AG04449 (cell line): Measurements from ENCODE around the gene RAPSN.
A peak's percentile ranks its signal among the peaks of the same experiment; 100 is the strongest.

Source experiments
- CTCF ChIA-PET: fragments of 350-600 bp; formaldehyde crosslinking; extraction: SDS; loops from one replicate; lab custom pipeline; 2021; ENCODE audit warnings: antibody characterized with exemption; lab: Yijun Ruan, JAX
- POLR2A ChIA-PET: fragments of 400-600, 350-600 bp; formaldehyde crosslinking; extraction: SDS; loops from one replicate; lab custom pipeline; 2020; ENCODE audit warnings: antibody characterized with exemption, inconsistent platforms; lab: Yijun Ruan, JAX
- DNase-seq: peaks from one replicate; pipeline ENCODE4 v3.0.0-alpha.2; 2010; ENCODE audit warnings: low read depth, low spot score
- H3K4me3 ChIP-seq: 2 replicates; pipeline ENCODE4 v1.5.1; 2011; ENCODE audit warnings: low read depth, mild to moderate bottlenecking, control low read depth, low read length
- TF ChIP-seq, protein P1 (sequence below): IDR thresholded peaks from one replicate; pipeline ENCODE4 v1.5.1; 2011; ENCODE audit warnings: mild to moderate bottlenecking, moderate library complexity, low read length, control low read depth, inconsistent platforms; ENCODE audit not compliant: insufficient read depth; ENCODE audit errors: missing control alignments

RAPSN gene

DNA sequence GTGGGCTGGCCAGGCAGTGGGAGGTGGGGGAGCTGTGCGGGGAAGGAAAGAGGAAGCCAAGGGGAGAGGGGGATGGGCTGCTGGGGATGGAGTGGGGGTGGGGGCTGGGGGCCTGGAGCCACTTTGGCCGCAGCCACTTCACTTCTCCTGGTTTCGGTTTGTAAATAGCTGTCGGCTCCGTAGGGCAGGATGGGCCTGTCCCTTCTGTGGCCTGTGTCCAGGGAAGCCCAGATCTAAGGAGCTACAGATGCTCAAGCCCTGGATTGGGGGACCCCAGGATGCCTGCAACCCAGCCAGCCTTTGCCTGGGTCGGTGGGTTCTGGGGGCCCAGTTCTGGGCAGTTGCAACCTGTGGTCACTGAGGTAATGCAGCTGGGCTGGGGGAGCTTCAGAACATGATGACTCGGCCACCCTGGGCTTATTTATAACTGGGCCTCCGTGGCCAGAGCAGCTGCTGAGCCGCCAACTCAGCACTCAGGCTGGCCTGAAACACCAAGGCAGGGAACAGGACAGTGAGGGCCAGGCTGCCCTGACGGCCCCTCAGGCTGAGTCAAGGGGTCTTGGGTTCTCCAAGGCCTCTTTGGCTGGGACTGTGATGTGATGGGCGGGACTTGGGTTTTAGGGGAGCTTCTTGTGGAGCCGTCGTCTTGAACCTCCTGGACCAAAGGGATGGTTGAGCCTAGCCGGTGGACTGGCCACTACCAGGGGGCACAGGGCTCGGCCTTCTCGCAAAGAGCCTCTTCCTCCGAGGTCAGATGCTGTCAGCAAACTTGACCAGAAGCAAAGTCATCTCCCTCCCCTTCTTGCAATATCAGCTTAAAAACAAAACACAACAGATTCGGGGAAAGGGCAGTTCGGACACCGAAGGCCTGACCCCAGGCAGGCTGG, 55.5 kb downstream of the RAPSN start:
- TF ChIP-seq, protein P1, sequence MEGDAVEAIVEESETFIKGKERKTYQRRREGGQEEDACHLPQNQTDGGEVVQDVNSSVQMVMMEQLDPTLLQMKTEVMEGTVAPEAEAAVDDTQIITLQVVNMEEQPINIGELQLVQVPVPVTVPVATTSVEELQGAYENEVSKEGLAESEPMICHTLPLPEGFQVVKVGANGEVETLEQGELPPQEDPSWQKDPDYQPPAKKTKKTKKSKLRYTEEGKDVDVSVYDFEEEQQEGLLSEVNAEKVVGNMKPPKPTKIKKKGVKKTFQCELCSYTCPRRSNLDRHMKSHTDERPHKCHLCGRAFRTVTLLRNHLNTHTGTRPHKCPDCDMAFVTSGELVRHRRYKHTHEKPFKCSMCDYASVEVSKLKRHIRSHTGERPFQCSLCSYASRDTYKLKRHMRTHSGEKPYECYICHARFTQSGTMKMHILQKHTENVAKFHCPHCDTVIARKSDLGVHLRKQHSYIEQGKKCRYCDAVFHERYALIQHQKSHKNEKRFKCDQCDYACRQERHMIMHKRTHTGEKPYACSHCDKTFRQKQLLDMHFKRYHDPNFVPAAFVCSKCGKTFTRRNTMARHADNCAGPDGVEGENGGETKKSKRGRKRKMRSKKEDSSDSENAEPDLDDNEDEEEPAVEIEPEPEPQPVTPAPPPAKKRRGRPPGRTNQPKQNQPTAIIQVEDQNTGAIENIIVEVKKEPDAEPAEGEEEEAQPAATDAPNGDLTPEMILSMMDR: no peak
- peak; percentile 47 for DNase-seq

DNA sequence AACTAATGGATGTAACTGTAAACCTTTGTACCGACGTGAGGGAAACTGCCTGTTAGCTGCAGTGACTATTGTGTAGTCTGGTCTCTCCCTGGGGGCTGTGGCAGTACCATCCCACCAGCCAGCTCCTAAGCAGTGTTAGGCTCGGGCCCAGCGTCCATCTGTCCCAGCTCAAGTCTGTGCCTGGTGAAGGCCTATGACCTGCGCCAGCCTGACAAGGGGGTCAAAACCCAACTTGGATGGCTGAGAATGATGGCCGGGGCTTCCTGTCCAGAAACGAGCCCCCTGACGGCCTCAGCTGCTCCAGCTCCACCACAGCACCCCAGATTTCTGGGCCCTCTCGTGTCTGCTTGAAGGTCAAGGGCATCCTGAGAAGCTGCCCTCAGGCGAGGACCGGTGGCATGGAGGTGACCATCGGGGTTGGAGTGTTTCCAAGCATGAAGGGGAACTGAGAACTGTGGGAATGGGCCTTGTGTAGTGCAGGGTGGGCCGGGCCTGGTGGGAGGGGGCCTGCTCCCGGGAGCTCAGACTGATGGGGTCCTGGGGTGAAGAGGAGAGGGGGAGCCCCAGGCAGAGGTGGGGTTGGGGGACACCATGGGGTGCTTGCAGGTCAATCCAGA, 56.3 kb downstream of the RAPSN start:
- H3K4me3 ChIP-seq: no peak overlapping the region
- TF ChIP-seq, protein P1: no peak
- POLR2A ChIA-PET: interaction anchor here (0.6 kb wide), 1 partner anchor 13 kb away, joined by 3 read pairs; no protein-coding TSS in a partner anchor
- CTCF ChIA-PET: interaction anchor here (0.7 to 8.3 kb wide), 7 partner anchors 10 to 38 kb away, joined by 3 to 123 read pairs (median 6); partner anchors contain the start of gene SPI1
- no peak for DNase-seq

More for the DNA sequence above, 55.5 kb downstream of the RAPSN start:
- POLR2A ChIA-PET: no interaction called here
- CTCF ChIA-PET: interaction anchor here (0.8 to 8.3 kb wide), 7 partner anchors 10 to 38 kb away, joined by 4 to 123 read pairs (median 6); partner anchors contain the start of gene SPI1
- H3K4me3 ChIP-seq: no peak overlapping the region

DNA sequence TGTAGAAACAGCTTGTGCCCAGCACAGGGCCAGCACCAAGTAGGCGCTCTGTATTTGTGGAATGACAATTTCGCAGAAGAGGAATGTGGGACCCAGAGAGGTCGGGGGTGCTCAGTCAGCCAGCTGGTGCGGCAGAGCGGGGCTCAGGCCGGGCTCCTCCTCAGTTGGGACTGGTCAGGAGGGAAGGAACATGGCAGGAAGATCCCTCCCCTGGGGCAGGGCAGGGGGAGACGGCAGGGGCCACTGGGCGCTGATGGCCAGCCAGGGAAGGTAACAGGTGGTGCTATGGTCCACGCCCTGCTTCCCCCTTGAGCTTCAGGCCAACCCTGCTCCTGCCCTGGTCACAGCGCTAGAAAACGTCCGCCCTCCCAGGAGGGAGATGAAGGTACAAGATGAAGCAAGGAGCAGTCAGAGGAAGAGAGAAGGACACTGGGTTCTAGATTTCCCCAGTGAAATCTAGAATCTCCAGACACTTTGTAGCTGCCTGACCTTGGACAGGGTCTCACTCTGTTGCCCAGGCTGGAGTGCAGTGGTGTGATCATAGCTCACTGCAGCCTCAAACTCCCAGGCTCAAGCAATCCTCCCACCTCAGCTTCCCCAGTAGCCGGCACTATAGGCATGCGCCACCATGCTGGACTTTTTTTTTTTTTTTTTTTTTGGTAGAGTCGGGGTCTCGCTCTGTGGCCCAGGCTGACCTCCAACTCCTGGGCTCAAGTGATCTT, 57.1 kb downstream of the RAPSN start:
- H3K4me3 ChIP-seq: no peak overlapping the region
- TF ChIP-seq, protein P1: no peak
- CTCF ChIA-PET: interaction anchor here (0.7 to 8.3 kb wide), 8 partner anchors 11 to 37 kb away, joined by 3 to 123 read pairs (median 6); partner anchors contain the start of gene SPI1
- DNase-seq: no peak
- POLR2A ChIA-PET: interaction anchor here (0.6 kb wide), 1 partner anchor 14 kb away, joined by 3 read pairs; no protein-coding TSS in a partner anchor

DNA sequence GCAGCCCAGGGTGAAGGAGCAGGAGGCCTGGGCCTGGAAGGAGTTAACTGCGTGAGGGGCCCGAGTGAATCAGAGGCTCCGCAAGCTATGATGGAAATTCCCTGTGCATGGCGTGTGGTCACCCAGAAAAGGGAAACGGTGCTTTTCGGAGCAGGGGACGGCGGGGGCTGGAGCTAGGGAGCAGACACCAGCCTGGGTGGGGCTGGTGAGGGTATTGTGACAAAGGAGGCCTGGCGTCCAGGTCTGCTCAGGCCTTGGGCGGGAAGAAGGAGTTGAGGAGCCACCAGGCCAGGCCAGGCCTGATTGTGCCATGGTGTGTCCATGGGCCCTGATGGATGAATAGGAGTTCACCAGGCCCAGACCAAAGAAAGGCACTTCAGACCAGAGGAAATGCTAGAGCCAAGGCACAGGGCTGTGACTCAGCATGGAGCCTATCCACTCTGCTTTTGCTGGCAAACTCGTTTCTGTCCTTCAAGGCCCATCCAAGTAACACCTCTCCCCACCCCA, 57.8 kb downstream of the RAPSN start:
- POLR2A ChIA-PET: interaction anchor here (1.3 kb wide), 1 partner anchor 9 kb away, joined by 3 read pairs; no protein-coding TSS in a partner anchor
- DNase-seq: no peak
- CTCF ChIA-PET: interaction anchor here (1.1 to 8.3 kb wide), 6 partner anchors 12 to 36 kb away, joined by 3 to 123 read pairs (median 6); partner anchors contain the start of gene SPI1
- no peak overlapping the region for H3K4me3 ChIP-seq
- TF ChIP-seq, protein P1: no peak

DNA sequence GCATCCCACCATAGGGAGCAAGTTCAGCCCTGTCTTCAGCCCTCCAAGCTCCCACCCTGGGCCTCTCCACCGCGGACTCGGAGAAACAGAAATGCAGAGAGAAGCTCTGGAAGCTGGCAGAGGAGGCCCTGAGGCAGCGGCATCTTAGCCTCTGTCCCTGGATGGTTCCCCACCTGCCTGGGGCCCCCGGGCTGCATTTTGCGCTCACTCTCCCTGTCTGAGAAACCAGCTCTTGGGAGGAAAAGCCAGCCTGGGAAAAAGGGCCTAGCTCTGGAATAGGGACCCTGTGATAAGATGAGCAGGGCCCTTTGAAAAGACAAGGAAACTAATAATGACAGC, 58.5 kb downstream of the RAPSN start:
- H3K4me3 ChIP-seq: no peak overlapping the region
- DNase-seq: no peak
- POLR2A ChIA-PET: interaction anchor here (1.3 kb wide), 1 partner anchor 10 kb away, joined by 3 read pairs; no protein-coding TSS in a partner anchor
- TF ChIP-seq, protein P1: no peak
- CTCF ChIA-PET: interaction anchor here (2.7 to 8.3 kb wide), 3 partner anchors 17 to 22 kb away, joined by 7 to 123 read pairs (median 35); no protein-coding TSS in a partner anchor
